ENCODE data around the gene CTRB2.
"Not testable (repeated sequence)": the region's sequence is repeated elsewhere in the genome, so short reads cannot be mapped to it uniquely, and the experiment has no call there.

GRCh38 chr16:75242436-75243078 is 35.6 kb upstream of the CTRB2 start:
- TF ChIP-seq, protein P1, sequence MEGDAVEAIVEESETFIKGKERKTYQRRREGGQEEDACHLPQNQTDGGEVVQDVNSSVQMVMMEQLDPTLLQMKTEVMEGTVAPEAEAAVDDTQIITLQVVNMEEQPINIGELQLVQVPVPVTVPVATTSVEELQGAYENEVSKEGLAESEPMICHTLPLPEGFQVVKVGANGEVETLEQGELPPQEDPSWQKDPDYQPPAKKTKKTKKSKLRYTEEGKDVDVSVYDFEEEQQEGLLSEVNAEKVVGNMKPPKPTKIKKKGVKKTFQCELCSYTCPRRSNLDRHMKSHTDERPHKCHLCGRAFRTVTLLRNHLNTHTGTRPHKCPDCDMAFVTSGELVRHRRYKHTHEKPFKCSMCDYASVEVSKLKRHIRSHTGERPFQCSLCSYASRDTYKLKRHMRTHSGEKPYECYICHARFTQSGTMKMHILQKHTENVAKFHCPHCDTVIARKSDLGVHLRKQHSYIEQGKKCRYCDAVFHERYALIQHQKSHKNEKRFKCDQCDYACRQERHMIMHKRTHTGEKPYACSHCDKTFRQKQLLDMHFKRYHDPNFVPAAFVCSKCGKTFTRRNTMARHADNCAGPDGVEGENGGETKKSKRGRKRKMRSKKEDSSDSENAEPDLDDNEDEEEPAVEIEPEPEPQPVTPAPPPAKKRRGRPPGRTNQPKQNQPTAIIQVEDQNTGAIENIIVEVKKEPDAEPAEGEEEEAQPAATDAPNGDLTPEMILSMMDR (IDR thresholded peaks at IDR 0.05), result not testable (repeated sequence)
- TF ChIP-seq POLR2A (IDR thresholded peaks at IDR 0.05), result not testable (repeated sequence)

All from lower leg skin (tissue), 3 donors.